Hepatocyte (in vitro differentiated cells): Measurements from ENCODE around the gene SLC4A8. TPM values are rescaled to one million over a fixed set of nuclear protein-coding genes. Genes with fewer than 3 reads are reported as not detected.

Experiments
- DNase-seq: peaks from one replicate; pipeline ENCODE4 v3.0.0-alpha.2; 2016; ENCODE audit warnings: low spot score
- H2AFZ ChIP-seq: fragments of 200-600 bp; sonication (generic); 2 replicates; pipeline ENCODE4 v1.6.0; 2016; ENCODE audit warnings: antibody characterized with exemption, mild to moderate bottlenecking
- H3K27ac ChIP-seq: fragments of 200-600 bp; sonication (generic); 2 replicates; pipeline ENCODE4 v1.5.1; 2016; ENCODE audit warnings: mild to moderate bottlenecking
- H3K27me3 ChIP-seq: fragments of 200-600 bp; sonication (generic); 2 replicates; pipeline ENCODE4 v1.6.1; 2016
- H3K36me3 ChIP-seq: fragments of 200-600 bp; sonication (generic); replicated peaks from 2 replicates; pipeline ENCODE4 v1.5.1; 2016; ENCODE audit warnings: low read depth; ENCODE audit not compliant: insufficient read depth
- H3K4me1 ChIP-seq: fragments of 200-600 bp; sonication (generic); 2 replicates; pipeline ENCODE4 v1.5.1; 2016; ENCODE audit warnings: mild to moderate bottlenecking, moderate library complexity; ENCODE audit not compliant: insufficient read depth
- H3K4me2 ChIP-seq: fragments of 200-600 bp; sonication (generic); 2 replicates; pipeline ENCODE4 v1.6.0; 2016
- H3K4me3 ChIP-seq: fragments of 200-600 bp; sonication (generic); 2 replicates; pipeline ENCODE4 v1.5.1; 2016; ENCODE audit warnings: mild to moderate bottlenecking
- H3K79me2 ChIP-seq: fragments of 200-600 bp; sonication (generic); 2 replicates; pipeline ENCODE4 v1.6.0; 2017; ENCODE audit warnings: mild to moderate bottlenecking
- H3K9me2 ChIP-seq: fragments of 200-600 bp; sonication (generic); replicated peaks from 2 replicates; pipeline ENCODE4 v1.6.0; 2017; ENCODE audit warnings: mild to moderate bottlenecking; ENCODE audit not compliant: insufficient read depth
- H3K9me3 ChIP-seq: fragments of 200-600 bp; sonication (generic); 2 replicates; pipeline ENCODE4 v1.5.1; 2016; ENCODE audit warnings: low read depth, mild to moderate bottlenecking
- H4K20me1 ChIP-seq: fragments of 200-600 bp; sonication (generic); 2 replicates; pipeline ENCODE4 v1.6.0; 2016; ENCODE audit warnings: mild to moderate bottlenecking; ENCODE audit not compliant: insufficient read depth, poor library complexity, severe bottlenecking
- CTCF ChIP-seq: fragments of 200-600 bp; sonication (generic); IDR thresholded peaks from 2 replicates; pipeline ENCODE4 v1.5.1; 2016; ENCODE audit warnings: antibody characterized with exemption, mild to moderate bottlenecking; ENCODE audit not compliant: poor library complexity
- EZH2 ChIP-seq: fragments of 200-600 bp; sonication (generic); IDR thresholded peaks from 2 replicates; pipeline ENCODE4 v1.6.1; 2016; ENCODE audit warnings: antibody characterized with exemption, mild to moderate bottlenecking, borderline replicate concordance
- EZH2phosphoT487 ChIP-seq: fragments of 200-600 bp; sonication (generic); IDR thresholded peaks from one replicate; pipeline ENCODE4 v1.6.1; 2018; ENCODE audit warnings: antibody characterized with exemption, mild to moderate bottlenecking, low read depth, moderate library complexity; ENCODE audit not compliant: unreplicated experiment, severe bottlenecking
- WGBS: methylation state at CpG from one replicate; pipeline ENCODE4 v1.1.6; 2016; ENCODE audit warnings: low lambda C conversion rate; ENCODE audit errors: missing lambda C conversion rate; 5-methylcytosine and 5-hydroxymethylcytosine counted together
- polyA plus RNA-seq: library from polyadenylated mRNA; unstranded; fragments of >200 nt; fragmentation: Nextera tagmentation; extraction: Ambion mirVana; gene quantifications from 2 replicates; pipeline ENCODE4 v1.2.1, GENCODE V29; 2016
- total RNA-seq: library from RNA; depleted of rRNA; stranded (reverse); fragments of >200 nt; gene quantifications from 2 replicates; pipeline ENCODE4 v1.2.3, GENCODE V29; 2014

Gene SLC4A8
- total and polyA plus RNA-seq, 2 experiments from 2014 or later, result 14.9 to 18.0 TPM

GRCh38 chr12:51388069-51388799 is 36.4 kb upstream of the SLC4A8 start:
- H3K36me3 ChIP-seq, result no peaks in the 10 kb centered on the region
- H3K27ac ChIP-seq, result peak overlapping the region; percentile 19
- no peak overlapping the region for H3K4me3 ChIP-seq
- peak overlapping the region; percentile 15 for H3K4me2 ChIP-seq
- no peaks in the 10 kb centered on the region for H4K20me1 ChIP-seq
- H3K79me2 ChIP-seq, result no peaks in the 10 kb centered on the region
- no peaks in the 10 kb centered on the region for H3K9me3 ChIP-seq
- DNase-seq, result peak; percentile 50
- peaks cover 20% of the 10 kb centered on the region for H3K4me1 ChIP-seq
- TF ChIP-seq EZH2 (no peak), EZH2phosphoT487 (no peak), CTCF (no peak)
- 52% methylated on average over 10 of the region's 10 CpGs for WGBS
- H2AFZ ChIP-seq, result no peak overlapping the region
- H3K9me2 ChIP-seq, result no peaks in the 10 kb centered on the region
- no peaks in the 10 kb centered on the region for H3K27me3 ChIP-seq

GRCh38 chr12:51388846-51389245 is 35.8 kb upstream of the SLC4A8 start:
- H3K4me3 ChIP-seq, result no peak overlapping the region
- H3K9me2 ChIP-seq, result no peaks in the 10 kb centered on the region
- no peak for DNase-seq
- peak overlapping the region; percentile 19 for H3K27ac ChIP-seq
- no peaks in the 10 kb centered on the region for H3K79me2 ChIP-seq
- WGBS, result 78% methylated on average over 5 of the region's 5 CpGs
- TF ChIP-seq CTCF, result no peak
- TF ChIP-seq EZH2phosphoT487, result no peak
- TF ChIP-seq EZH2, result no peak
- no peaks in the 10 kb centered on the region for H4K20me1 ChIP-seq
- no peaks in the 10 kb centered on the region for H3K9me3 ChIP-seq
- no peaks in the 10 kb centered on the region for H3K27me3 ChIP-seq
- H3K36me3 ChIP-seq, result no peaks in the 10 kb centered on the region
- peaks cover 20% of the 10 kb centered on the region for H3K4me1 ChIP-seq
- H3K4me2 ChIP-seq, result no peak overlapping the region
- no peak overlapping the region for H2AFZ ChIP-seq

- Histone ChIP-seq H3K27ac (peak overlapping the region; percentile 19), H4K20me1 (no peaks in the 10 kb centered on the region), H3K4me1 (peaks cover 20% of the 10 kb centered on the region), H3K9me3 (no peaks in the 10 kb centered on the region), H2AFZ (no peak overlapping the region), H3K27me3 (no peaks in the 10 kb centered on the region), H3K79me2 (no peaks in the 10 kb centered on the region), H3K36me3 (no peaks in the 10 kb centered on the region), H3K4me3 (no peak overlapping the region), H3K9me2 (no peaks in the 10 kb centered on the region), H3K4me2 (peak overlapping the region; percentile 23)
- no peak for TF ChIP-seq EZH2
- no peak for TF ChIP-seq CTCF
- no peak for TF ChIP-seq EZH2phosphoT487
- DNase-seq, result no peak
- 33% methylated on average over 2 of the region's 2 CpGs for WGBS
Observed at GRCh38 chr12:51389302-51389999, 35.2 kb upstream of the SLC4A8 start.
